ENCODE measurements around the gene SAP30BP. TPM values are rescaled to one million over a fixed set of nuclear protein-coding genes. Genes with fewer than 3 reads are reported as not detected.
"Not testable (repeated sequence)": the region's sequence is repeated elsewhere in the genome, so short reads cannot be mapped to it uniquely, and the experiment has no call there.

The SAP30BP gene
- total RNA-seq, 1 donor from 2014 or later: 107 TPM

GRCh38 chr17:75637551-75637950 is 29.6 kb upstream of the SAP30BP start:
- no peak overlapping the region for H3K4me3 ChIP-seq (ENCODE audit: low read depth, low read length)
- DNase-seq (ENCODE audit: low read depth): no peak
- no peak for TF ChIP-seq CTCF (conservative IDR thresholded peaks at IDR 0.05; ENCODE audit: low read depth, low read length)

- H3K4me3 ChIP-seq (ENCODE audit: low read depth, low read length); DNase-seq (ENCODE audit: low read depth): not testable (repeated sequence)
Measured at GRCh38 chr17:75638039-75638438, 29.1 kb upstream of the SAP30BP start.

GRCh38 chr17:75638893-75639292 is 28.2 kb upstream of the SAP30BP start:
- H3K4me3 ChIP-seq (ENCODE audit: low read depth, low read length): no peak overlapping the region
- TF ChIP-seq CTCF (conservative IDR thresholded peaks at IDR 0.05; ENCODE audit: low read depth, low read length): no peak
- DNase-seq (ENCODE audit: low read depth): no peak

GRCh38 chr17:75639327-75639726 is 27.8 kb upstream of the SAP30BP start:
- TF ChIP-seq CTCF (conservative IDR thresholded peaks at IDR 0.05; ENCODE audit: low read depth, low read length): no peak

GRCh38 chr17:75639771-75640555 is 27.2 kb upstream of the SAP30BP start:
- no peak for TF ChIP-seq CTCF (conservative IDR thresholded peaks at IDR 0.05; ENCODE audit: low read depth, low read length)
- DNase-seq (ENCODE audit: low read depth): no peak
- H3K4me3 ChIP-seq (ENCODE audit: low read depth, low read length): no peak overlapping the region

More at GRCh38 chr17:75639327-75639726, 27.8 kb upstream of the SAP30BP start:
- no peak overlapping the region for H3K4me3 ChIP-seq (ENCODE audit: low read depth, low read length)
- no peak for DNase-seq (ENCODE audit: low read depth)

GRCh38 chr17:75640556-75641119 is 26.5 kb upstream of the SAP30BP start:
- TF ChIP-seq CTCF (conservative IDR thresholded peaks at IDR 0.05; ENCODE audit: low read depth, low read length): no peak
- DNase-seq (ENCODE audit: low read depth): no peak

GRCh38 chr17:75641343-75641742 is 25.8 kb upstream of the SAP30BP start:
- TF ChIP-seq CTCF (conservative IDR thresholded peaks at IDR 0.05; ENCODE audit: low read depth, low read length): no peak
- DNase-seq (ENCODE audit: low read depth): peak; percentile 59
- H3K4me3 ChIP-seq (ENCODE audit: low read depth, low read length): no peak overlapping the region

More at GRCh38 chr17:75640556-75641119, 26.5 kb upstream of the SAP30BP start:
- H3K4me3 ChIP-seq (ENCODE audit: low read depth, low read length): no peak overlapping the region

All from epithelial cell of proximal tubule (primary cell).